NCI-H446 treated with DMSO at 0.1 percent for 48 hours (cell line): ENCODE measurements around the gene SUSD5.
"Not testable (repeated sequence)": the region's sequence is repeated elsewhere in the genome, so short reads cannot be mapped to it uniquely, and the experiment has no call there.

ENCODE experiments used
- DNase-seq: peaks from one replicate; lab custom pipeline; 2025; lab: John Stamatoyannopoulos, UW

The SUSD5 gene

GRCh38 chr3:33115024-33115768 lies 103.4 kb downstream of the SUSD5 start:
- DNase-seq = peak; percentile 56

- no peak for DNase-seq
Measured at GRCh38 chr3:33114622-33115023, 104.0 kb downstream of the SUSD5 start.

- DNase-seq = peak; percentile 86
Measured at GRCh38 chr3:33113772-33114621, 104.6 kb downstream of the SUSD5 start, which contains the start of gene CRTAP. Gene CRTAP (plus strand): TSS chr3:33114014. CDS start chr3:33114078, 64 bp downstream.

- no peak for DNase-seq
Measured at GRCh38 chr3:33111581-33111980, 107.0 kb downstream of the SUSD5 start.

GRCh38 chr3:33106854-33107253 lies 111.8 kb downstream of the SUSD5 start:
- DNase-seq = not testable (repeated sequence)

GRCh38 chr3:33105341-33105948 lies 113.2 kb downstream of the SUSD5 start:
- no peak for DNase-seq

- no peak for DNase-seq
Measured at GRCh38 chr3:33104803-33105202, 113.8 kb downstream of the SUSD5 start.

- DNase-seq = no peak
Measured at GRCh38 chr3:33103480-33103879, 115.1 kb downstream of the SUSD5 start.

- DNase-seq = no peak
Measured at GRCh38 chr3:33103034-33103433, 115.6 kb downstream of the SUSD5 start.

- DNase-seq = no peak
Measured at GRCh38 chr3:33100229-33100628, 118.4 kb downstream of the SUSD5 start.
